HEK293T (cell line): ENCODE measurements around the gene TMEM178B.

ENCODE experiments used
- CTCF ChIA-PET: fragments of 350-600 bp; formaldehyde crosslinking; extraction: SDS; loops from one replicate; lab custom pipeline; 2021; ENCODE audit warnings: antibody characterized with exemption, inconsistent platforms; lab: Yijun Ruan, JAX
- POLR2A ChIA-PET: fragments of 350-600 bp; formaldehyde crosslinking; extraction: SDS; loops from one replicate; lab custom pipeline; 2020; ENCODE audit warnings: antibody characterized with exemption, inconsistent platforms; lab: Yijun Ruan, JAX
- DNase-seq: peaks from one replicate; pipeline ENCODE4 v3.0.0; 2012; ENCODE audit warnings: mixed read lengths; ENCODE audit errors: extremely low spot score
- ARNT ChIP-seq: fragments of 450-650 bp; IDR thresholded peaks from 2 replicates; pipeline ENCODE4 v1.6.1; 2017; ENCODE audit warnings: mild to moderate bottlenecking
- BHLHE40 ChIP-seq: fragments of 450-650 bp; IDR thresholded peaks from 2 replicates; pipeline ENCODE4 v1.6.1; 2016; ENCODE audit warnings: mild to moderate bottlenecking, moderate library complexity, borderline replicate concordance
- CTBP1 ChIP-seq: fragments of 450-650 bp; IDR thresholded peaks from 2 replicates; pipeline ENCODE4 v1.6.1; 2016; ENCODE audit warnings: borderline replicate concordance
- ELF4 ChIP-seq: fragments of 450-650 bp; IDR thresholded peaks from 2 replicates; pipeline ENCODE4 v1.6.1; 2017; ENCODE audit warnings: antibody characterized with exemption
- FOXA1 ChIP-seq: fragments of 450-650 bp; IDR thresholded peaks from 2 replicates; pipeline ENCODE4 v1.6.1; 2016; ENCODE audit warnings: mild to moderate bottlenecking
- FOXK2 ChIP-seq: fragments of 450-650 bp; IDR thresholded peaks from 2 replicates; pipeline ENCODE4 v1.6.1; 2016; ENCODE audit warnings: mild to moderate bottlenecking
- FOXM1 ChIP-seq: fragments of 450-650 bp; IDR thresholded peaks from 2 replicates; pipeline ENCODE4 v1.6.1; 2017; ENCODE audit warnings: mild to moderate bottlenecking, borderline replicate concordance
- HDGF ChIP-seq: fragments of 450-650 bp; IDR thresholded peaks from 2 replicates; pipeline ENCODE4 v1.6.1; 2017; ENCODE audit warnings: antibody characterized with exemption, borderline replicate concordance
- L3MBTL2 ChIP-seq: fragments of 450-650 bp; conservative IDR thresholded peaks from 2 replicates; pipeline ENCODE4 v1.6.1; 2016; ENCODE audit warnings: mild to moderate bottlenecking
- LEF1 ChIP-seq: fragments of 450-650 bp; IDR thresholded peaks from 2 replicates; pipeline ENCODE4 v1.6.1; 2017; ENCODE audit warnings: mild to moderate bottlenecking, borderline replicate concordance
- NFRKB ChIP-seq: fragments of 450-650 bp; IDR thresholded peaks from 2 replicates; pipeline ENCODE4 v1.6.1; 2016; ENCODE audit warnings: mild to moderate bottlenecking, moderate library complexity
- SP1 ChIP-seq: fragments of 450-650 bp; IDR thresholded peaks from 2 replicates; pipeline ENCODE4 v1.6.1; 2017
- SUZ12 ChIP-seq: fragments of 450-650 bp; IDR thresholded peaks from 2 replicates; pipeline ENCODE4 v1.6.1; 2016; ENCODE audit warnings: mild to moderate bottlenecking
- TARDBP ChIP-seq: fragments of 450-650 bp; IDR thresholded peaks from 2 replicates; pipeline ENCODE4 v1.6.1; 2016
- ZNF384 ChIP-seq: fragments of 450-650 bp; IDR thresholded peaks from 2 replicates; pipeline ENCODE4 v1.6.1; 2016
- TF ChIP-seq, protein P1 (sequence below): fragments of 450-650 bp; IDR thresholded peaks from 2 replicates; pipeline ENCODE4 v1.6.1; 2016

TMEM178B gene

DNA sequence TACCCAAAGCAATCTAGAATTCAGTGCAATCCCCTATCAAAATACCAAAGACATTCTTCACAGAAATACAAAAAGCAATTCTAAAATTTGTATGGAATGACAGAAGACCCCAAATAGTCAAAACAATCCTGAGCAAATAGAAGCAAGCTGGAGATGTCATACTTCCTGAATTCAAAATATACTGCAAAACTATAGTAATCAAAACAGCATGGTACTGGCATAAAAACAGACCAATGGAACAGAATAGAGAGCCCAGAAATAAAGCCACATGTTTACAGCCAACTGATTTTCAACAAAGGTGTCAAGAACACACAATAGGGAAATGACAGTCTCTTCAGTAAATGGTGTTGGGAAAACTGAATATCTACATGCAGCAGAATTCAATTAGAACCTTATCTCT, 353.3 kb downstream of the TMEM178B start:
- ChIA-PET CTCF (no interaction called here), POLR2A (no interaction called here)
- DNase-seq = no peak
- TF ChIP-seq ZNF384 (no peak), HDGF (no peak), FOXM1 (no peak), BHLHE40 (no peak), LEF1 (no peak), ARNT (no peak), FOXK2 (no peak), L3MBTL2 (no peak), SP1 (no peak), CTBP1 (no peak)

DNA sequence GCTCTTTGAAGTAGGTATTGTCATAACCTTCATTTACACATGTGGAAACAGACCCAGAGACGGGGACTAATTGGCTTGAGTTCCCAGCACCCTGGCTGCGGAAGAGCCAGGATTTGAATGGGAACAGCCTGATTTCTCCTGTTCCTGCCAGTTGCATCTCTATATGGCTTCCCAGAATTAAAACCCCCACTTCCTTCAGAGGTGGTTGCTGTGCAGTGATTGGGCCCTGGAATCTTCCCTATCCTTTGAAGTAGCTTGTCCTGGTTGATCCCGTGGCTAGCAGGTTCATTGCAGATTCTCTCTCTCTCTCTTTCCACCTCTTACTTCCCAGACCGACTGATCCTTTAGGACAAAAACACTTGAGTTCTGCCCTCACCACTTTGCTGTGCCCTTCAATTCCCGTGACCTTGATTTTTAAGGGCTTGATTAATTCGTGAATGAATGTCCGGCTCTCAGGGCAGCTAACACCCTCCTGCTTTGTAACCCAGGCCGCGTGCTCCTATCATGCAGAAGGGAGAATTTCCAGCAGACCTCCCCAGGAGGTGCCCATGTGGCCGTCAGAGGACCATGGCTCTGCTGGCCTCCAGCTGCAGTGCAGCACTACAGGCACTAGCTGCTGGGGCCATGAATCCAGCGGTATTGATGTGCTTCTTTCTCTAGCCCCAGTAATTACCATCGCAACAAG, 356.7 kb downstream of the TMEM178B start:
- POLR2A ChIA-PET = interaction anchor here (1.0 kb wide), 1 partner anchor 9 kb away, joined by 3 read pairs; no protein-coding TSS in a partner anchor
- CTCF ChIA-PET = interaction anchor here (0.6 to 1.2 kb wide), 5 partner anchors 9 to 263 kb away, joined by 3 to 5 read pairs (median 3); no protein-coding TSS in a partner anchor
- DNase-seq = no peak
- TF ChIP-seq L3MBTL2 (no peak), SP1 (no peak), ARNT (no peak), FOXM1 (no peak), SUZ12 (no peak), FOXK2 (no peak), LEF1 (no peak), BHLHE40 (no peak)

DNA sequence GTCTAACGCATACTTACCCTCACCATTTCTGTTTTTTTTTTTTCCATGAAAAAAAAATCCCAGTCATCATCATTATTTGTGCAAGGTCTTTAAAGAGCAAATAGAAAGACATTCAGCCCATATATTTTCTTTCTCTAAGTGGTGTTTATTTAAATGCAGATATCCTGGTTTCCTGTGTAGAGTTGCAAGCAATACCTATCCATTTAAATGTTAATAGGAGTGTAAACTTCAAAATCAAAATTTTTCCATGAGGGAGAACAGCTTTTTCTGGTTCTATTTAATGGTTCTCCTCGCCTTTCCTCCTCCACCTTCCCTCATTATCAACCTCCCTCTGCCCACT, 357.2 kb downstream of the TMEM178B start:
- CTCF ChIA-PET = interaction anchor here (0.6 to 1.2 kb wide), 3 partner anchors 11 to 263 kb away, joined by 3 to 5 read pairs (median 4); no protein-coding TSS in a partner anchor
- no peak for DNase-seq
- TF ChIP-seq SUZ12 (no peak), SP1 (no peak), TARDBP (no peak), FOXA1 (no peak), CTBP1 (no peak), L3MBTL2 (no peak)
- POLR2A ChIA-PET = no interaction called here

DNA sequence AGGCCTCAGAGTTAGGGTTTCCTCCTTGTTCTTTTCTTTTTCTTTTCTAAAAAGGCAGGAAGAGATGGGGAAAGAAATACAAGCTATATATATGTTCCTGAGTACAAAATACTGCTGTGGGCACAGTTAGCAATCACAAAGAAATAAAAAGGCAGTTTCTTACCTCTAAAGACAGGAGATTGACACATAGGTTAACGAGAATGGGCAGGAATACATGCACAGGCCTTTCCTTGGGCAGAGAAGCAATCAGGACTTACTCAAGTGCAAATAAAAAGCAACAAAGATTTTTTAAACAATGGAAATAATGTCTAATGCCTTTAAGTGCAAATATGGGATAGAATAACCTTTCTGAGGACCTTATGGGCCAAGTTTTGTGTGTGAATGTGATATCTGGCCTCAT, 357.8 kb downstream of the TMEM178B start:
- no peak for DNase-seq
- ChIA-PET POLR2A (no interaction called here), CTCF (interaction anchor here (0.7 kb wide), 1 partner anchor 262 kb away, joined by 4 read pairs; no protein-coding TSS in a partner anchor)
- TF ChIP-seq ARNT = no peak
- TF ChIP-seq, protein P1, sequence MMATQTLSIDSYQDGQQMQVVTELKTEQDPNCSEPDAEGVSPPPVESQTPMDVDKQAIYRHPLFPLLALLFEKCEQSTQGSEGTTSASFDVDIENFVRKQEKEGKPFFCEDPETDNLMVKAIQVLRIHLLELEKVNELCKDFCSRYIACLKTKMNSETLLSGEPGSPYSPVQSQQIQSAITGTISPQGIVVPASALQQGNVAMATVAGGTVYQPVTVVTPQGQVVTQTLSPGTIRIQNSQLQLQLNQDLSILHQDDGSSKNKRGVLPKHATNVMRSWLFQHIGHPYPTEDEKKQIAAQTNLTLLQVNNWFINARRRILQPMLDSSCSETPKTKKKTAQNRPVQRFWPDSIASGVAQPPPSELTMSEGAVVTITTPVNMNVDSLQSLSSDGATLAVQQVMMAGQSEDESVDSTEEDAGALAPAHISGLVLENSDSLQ = no peak
- TF ChIP-seq SP1 = no peak
- TF ChIP-seq TARDBP = no peak
- TF ChIP-seq FOXK2 = no peak
- no peak for TF ChIP-seq ELF4
- TF ChIP-seq FOXA1 = no peak
- no peak for TF ChIP-seq BHLHE40
- no peak for TF ChIP-seq LEF1
- no peak for TF ChIP-seq CTBP1
- no peak for TF ChIP-seq ZNF384
- no peak for TF ChIP-seq FOXM1
- TF ChIP-seq SUZ12 = no peak
- no peak for TF ChIP-seq NFRKB

DNA sequence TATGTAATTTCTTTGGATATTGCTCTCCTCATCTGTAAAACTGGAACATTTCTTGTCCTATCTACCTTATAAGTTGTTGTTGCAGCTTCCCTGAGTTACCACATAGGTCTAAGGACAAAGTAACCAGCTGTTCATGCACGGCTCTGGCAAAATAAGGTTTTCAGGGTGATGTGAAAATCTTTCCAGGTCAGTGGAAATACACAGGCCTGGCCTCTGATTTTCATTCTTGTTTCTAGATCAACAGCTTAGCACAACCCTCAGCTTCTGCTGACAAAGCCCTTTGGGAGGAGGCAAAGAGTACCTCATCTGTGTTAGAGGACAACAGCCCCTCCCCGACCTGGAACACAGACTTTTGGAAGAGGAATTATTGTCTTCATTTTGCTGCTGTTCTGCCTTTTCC, 359.8 kb downstream of the TMEM178B start:
- DNase-seq = no peak
- ChIA-PET POLR2A (interaction anchor here (0.6 kb wide), 1 partner anchor 146 kb away, joined by 3 read pairs; no protein-coding TSS in a partner anchor), CTCF (no interaction called here)
- TF ChIP-seq, protein P1 = no peak
- TF ChIP-seq ARNT = no peak
- TF ChIP-seq FOXM1 = no peak
- TF ChIP-seq ELF4 = no peak
- no peak for TF ChIP-seq SUZ12
- TF ChIP-seq LEF1 = no peak
- no peak for TF ChIP-seq L3MBTL2
- TF ChIP-seq NFRKB = no peak
- TF ChIP-seq TARDBP = no peak
- TF ChIP-seq SP1 = no peak
- TF ChIP-seq BHLHE40 = no peak
- no peak for TF ChIP-seq CTBP1
- no peak for TF ChIP-seq FOXK2
- TF ChIP-seq ZNF384 = no peak
- TF ChIP-seq HDGF = no peak
- no peak for TF ChIP-seq FOXA1

DNA sequence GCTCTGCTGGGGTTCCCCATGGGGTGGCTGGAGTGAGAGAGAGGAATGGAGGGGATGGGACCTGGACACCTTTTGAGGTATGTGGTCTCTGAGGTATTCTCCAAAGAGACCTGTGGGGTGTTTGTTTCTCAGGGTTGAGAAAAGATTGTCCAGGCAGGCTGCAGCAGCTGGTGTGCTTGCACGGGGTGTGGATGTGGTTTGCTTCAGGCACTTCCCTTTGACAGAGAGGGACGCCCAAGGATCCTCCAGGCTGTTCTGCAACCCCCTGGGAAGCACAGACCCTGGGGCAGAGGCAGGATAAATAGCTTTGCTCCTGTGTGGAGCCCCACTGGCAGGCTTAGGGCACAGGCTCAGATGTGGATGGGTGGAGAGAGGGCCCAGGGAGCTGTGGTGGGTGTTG, 362.3 kb downstream of the TMEM178B start:
- ChIA-PET CTCF (no interaction called here), POLR2A (no interaction called here)
- no peak for DNase-seq
- TF ChIP-seq TARDBP (no peak), BHLHE40 (no peak), HDGF (no peak), SP1 (no peak), FOXA1 (no peak), L3MBTL2 (no peak)
